GM12878 (cell line): ENCODE data around the gene GRIK1. TPM values are rescaled to one million over a fixed set of nuclear protein-coding genes. Genes with fewer than 3 reads are reported as not detected.

Experiments
- ATAC-seq: fragments of 200-7000 bp; cut with Tn5 transposase; 3 replicates; pipeline ENCODE4 v1.9.1; 2020; ENCODE audit warnings: mild to moderate bottlenecking, moderate library complexity
- BruUV-seq: library from RNA; stranded (reverse); fragments of 400-500 nt; replicated peaks from 2 replicates; lab custom pipeline; 2021; lab: Mats Ljungman, UMichigan
- CTCF ChIA-PET: fragments of 300-600 bp; sonication (Branson Sonifier 250); formaldehyde crosslinking; extraction: SDS; loops from one replicate; lab custom pipeline; 2021; ENCODE audit warnings: inconsistent platforms; lab: Yijun Ruan, JAX
- POLR2A ChIA-PET: fragments of 350-600 bp; formaldehyde crosslinking; extraction: SDS; loops from one replicate; lab custom pipeline; 2021; ENCODE audit warnings: inconsistent platforms; lab: Charles Lee
- RAD21 ChIA-PET: fragments of 300-600 bp; sonication (Branson Sonifier 250); formaldehyde crosslinking; loops from one replicate; lab custom pipeline; 2023; ENCODE audit warnings: antibody characterized with exemption; ENCODE audit not compliant: unreplicated experiment; lab: Charles Lee
- SMC1A ChIA-PET: fragments of 300-600 bp; sonication (Branson Sonifier 250); formaldehyde crosslinking; loops from one replicate; lab custom pipeline; 2023; ENCODE audit not compliant: unreplicated experiment, uncharacterized antibody; lab: Charles Lee
- DNase-seq: peaks from one replicate; pipeline ENCODE4 v3.0.0-alpha.2; 2011; ENCODE audit warnings: low read depth, low spot score
- FAIRE-seq: peaks from 3 replicates; lab custom pipeline; 2011; peaks lifted over from hg19 to GRCh38; lab: Jason Lieb, UNC
- H2AFZ ChIP-seq: 2 replicates; pipeline ENCODE4 v1.6.0; 2011; ENCODE audit warnings: low read depth, low read length, control low read depth; ENCODE audit not compliant: control insufficient read depth
- H3K27ac ChIP-seq: 2 replicates; pipeline ENCODE4 v1.5.1; 2011; ENCODE audit warnings: control low read depth; ENCODE audit not compliant: control insufficient read depth, insufficient read depth
- H3K27me3 ChIP-seq, 2 experiments: replicated peaks in 1 of 2; 2 replicates each; pipeline versions ENCODE4 v1.6.0 to v1.6.1; 2011; ENCODE audit warnings: low read length in 1 of 2; ENCODE audit not compliant: control insufficient read depth in 2 of 2, insufficient read depth in 2 of 2
- H3K36me3 ChIP-seq, 2 experiments: 2 replicates each; pipeline ENCODE4 v1.5.1; 2011; ENCODE audit warnings: low read length in 1 of 2; ENCODE audit not compliant: control insufficient read depth in 2 of 2, insufficient read depth in 2 of 2
- H3K4me1 ChIP-seq: 2 replicates; pipeline ENCODE4 v1.6.1; 2011; ENCODE audit warnings: mild to moderate bottlenecking, low read length, moderate library complexity, mixed read lengths; ENCODE audit not compliant: control insufficient read depth, insufficient read depth
- H3K4me2 ChIP-seq: 2 replicates; pipeline ENCODE4 v1.6.0; 2011; ENCODE audit warnings: control low read depth; ENCODE audit not compliant: control insufficient read depth, insufficient read depth
- H3K4me3 ChIP-seq: fragments of 200-600 bp; sonication (generic); 2 replicates; pipeline ENCODE4 v1.5.1; 2016
- H3K79me2 ChIP-seq: 2 replicates; pipeline ENCODE4 v1.6.0; 2011; ENCODE audit warnings: low read length; ENCODE audit not compliant: control insufficient read depth, insufficient read depth
- H3K9ac ChIP-seq: 2 replicates; pipeline ENCODE4 v1.8.0; 2011; ENCODE audit warnings: low read length, control low read depth, mixed read lengths; ENCODE audit not compliant: control insufficient read depth, insufficient read depth
- H3K9me3 ChIP-seq: replicated peaks from 3 replicates; pipeline ENCODE4 v1.5.1; 2011; ENCODE audit warnings: mild to moderate bottlenecking, low read length; ENCODE audit not compliant: control insufficient read depth, insufficient read depth
- H4K20me1 ChIP-seq: 2 replicates; pipeline ENCODE4 v1.6.0; 2011; ENCODE audit not compliant: control insufficient read depth, insufficient read depth
- ATF3 ChIP-seq: IDR thresholded peaks from 2 replicates; pipeline ENCODE4 v1.6.1; 2011; ENCODE audit warnings: low read depth, mild to moderate bottlenecking, low read length, moderate library complexity, borderline replicate concordance; ENCODE audit errors: extremely low read depth
- CEBPB ChIP-seq, 2 experiments: fragments of 150-350 bp in 1 of 2; IDR thresholded peaks; 2 replicates each; pipeline ENCODE4 v1.6.1; 2012 to 2014; ENCODE audit warnings: low read depth in 2 of 2, low read length in 2 of 2, borderline replicate concordance in 1 of 2, inconsistent platforms in 1 of 2
- EZH2 ChIP-seq: IDR thresholded peaks from 2 replicates; pipeline ENCODE4 v1.6.1; 2012; ENCODE audit warnings: low read depth, mild to moderate bottlenecking, control low read depth, inconsistent platforms, low read length, borderline replicate concordance; ENCODE audit not compliant: control insufficient read depth
- HDAC2 ChIP-seq: fragments of 200-600 bp; sonication (generic); IDR thresholded peaks from 2 replicates; pipeline ENCODE4 v1.6.1; 2017
- HDAC6 ChIP-seq: fragments of 200-600 bp; sonication (generic); IDR thresholded peaks from one replicate; pipeline ENCODE4 v1.8.0; 2017; ENCODE audit warnings: antibody characterized with exemption; ENCODE audit not compliant: unreplicated experiment
- HDGF ChIP-seq: fragments of 450-650 bp; IDR thresholded peaks from 2 replicates; pipeline ENCODE4 v1.6.1; 2016; ENCODE audit warnings: antibody characterized with exemption
- NR2C1 ChIP-seq: fragments of 450-650 bp; IDR thresholded peaks from 2 replicates; pipeline ENCODE4 v1.6.1; 2017; ENCODE audit warnings: antibody characterized with exemption, mild to moderate bottlenecking, moderate library complexity
- PML ChIP-seq: IDR thresholded peaks from 2 replicates; pipeline ENCODE4 v1.6.1; 2012; ENCODE audit warnings: low read length, inconsistent platforms
- RAD21 ChIP-seq: IDR thresholded peaks from 2 replicates; pipeline ENCODE4 v1.6.1; 2011; ENCODE audit warnings: mild to moderate bottlenecking, low read depth, low read length, moderate library complexity; ENCODE audit not compliant: insufficient read depth
- SIN3A ChIP-seq: IDR thresholded peaks from 2 replicates; pipeline ENCODE4 v1.6.1; 2012; ENCODE audit warnings: low read depth, low read length, improper control_type of control experiment
- SKIL ChIP-seq: fragments of 450-650 bp; IDR thresholded peaks from 2 replicates; pipeline ENCODE4 v1.6.1; 2017; ENCODE audit warnings: mild to moderate bottlenecking, low read depth, inconsistent platforms; ENCODE audit not compliant: poor library complexity, severe bottlenecking
- SMAD1 ChIP-seq: fragments of 450-650 bp; IDR thresholded peaks from 2 replicates; pipeline ENCODE4 v1.6.1; 2018; ENCODE audit warnings: mild to moderate bottlenecking, low read depth; ENCODE audit not compliant: partially characterized antibody
- SMAD5 ChIP-seq: IDR thresholded peaks from 2 replicates; pipeline ENCODE4 v1.6.1; 2016; ENCODE audit warnings: antibody characterized with exemption, low read depth
- TARDBP ChIP-seq: IDR thresholded peaks from 2 replicates; pipeline ENCODE4 v1.6.1; 2016; ENCODE audit warnings: borderline replicate concordance
- WGBS: methylation state at CpG from one replicate; pipeline ENCODE4 v1.1.6; 2016; ENCODE audit warnings: low lambda C conversion rate; ENCODE audit not compliant: insufficient replicate concordance, insufficient coverage; ENCODE audit errors: missing lambda C conversion rate; 5-methylcytosine and 5-hydroxymethylcytosine counted together
- in situ Hi-C: fragments of 300-500 bp; cut with MboI; formaldehyde crosslinking; loops from 9 replicates; pipeline ENCODE4 v1.14.3; 2018; ENCODE audit warnings: mixed read lengths
- intact Hi-C: fragments of 100-400 bp; cut with micrococcal nuclease; formaldehyde crosslinking; loops from one replicate; pipeline ENCODE4 v1.14.2; 2022; ENCODE audit not compliant: unreplicated experiment
- polyA plus RNA-seq, 11 experiments: library from polyadenylated mRNA; depleted of rRNA in 4 of 11; unstranded in 6 of 11; stranded (reverse) in 5 of 11; fragments of >200 nt; fragmentation: Nextera tagmentation in 4 of 11; fragmentation: Illumina TruSeq in 1 of 11; extraction: Ambion mirVana in 4 of 11; extraction: Trizol in 1 of 11; gene quantifications; 1 replicate in 1 of 11; 2 replicates in 10 of 11; pipeline versions ENCODE4 v1.2.1 to v1.2.3, GENCODE V29; 2011 to 2016; ENCODE audit warnings: inconsistent platforms in 2 of 11, missing spikeins in 2 of 11, low read depth in 1 of 11
- total RNA-seq, 4 experiments: library from RNA; depleted of rRNA in 3 of 4; stranded (reverse); fragments of >200 nt in 3 of 4; fragmentation: Illumina TruSeq in 1 of 4; extraction: Trizol in 1 of 4; gene quantifications; 2 replicates each; pipeline versions ENCODE4 v1.2.1 to v1.2.3, GENCODE V29; 2013 to 2021
- TF ChIP-seq, protein P1 (sequence below): IDR thresholded peaks from 2 replicates; pipeline ENCODE4 v1.6.1; 2011; ENCODE audit warnings: mild to moderate bottlenecking, low read depth, low read length, moderate library complexity; ENCODE audit not compliant: insufficient replicate concordance
- TF ChIP-seq, protein P2 (sequence below): IDR thresholded peaks from 2 replicates; pipeline ENCODE4 v1.6.1; 2012; ENCODE audit warnings: low read depth, low read length, improper control_type of control experiment

GRIK1 gene
- total and polyA plus RNA-seq, 10 of the 15 experiments (the other 5 are each of a cell fraction or from before 2014, with no cell fraction given): 0.05 to 0.13 (median 0.09) TPM; not detected in 7

GRCh38 chr21:29953690-29954089 lies 13.9 kb upstream of the GRIK1 start (continued):
- TF ChIP-seq SMAD5 (no peak), NR2C1 (no peak)

DNA sequence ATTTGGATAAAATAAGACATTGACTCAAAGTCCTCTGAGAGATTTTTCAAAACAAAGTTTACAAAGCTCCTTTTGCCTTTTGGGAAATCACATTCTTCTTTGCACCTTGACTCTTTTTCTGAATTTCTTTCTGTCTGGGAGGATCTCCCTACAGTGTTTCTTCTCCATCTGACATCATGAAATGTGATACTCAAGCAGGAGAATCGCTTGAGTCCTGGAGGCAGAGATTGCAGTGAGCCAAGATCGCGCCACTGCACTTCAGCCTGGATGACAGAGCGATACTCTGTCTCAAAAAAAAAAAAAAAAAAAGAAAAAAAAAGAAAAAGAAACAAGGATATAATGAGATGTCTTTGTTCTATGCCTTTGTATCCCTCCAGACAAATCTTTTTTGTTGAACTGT lies 13.3 kb upstream of the GRIK1 start:
- Histone ChIP-seq H3K9me3 (no peaks in the 10 kb centered on the region), H3K9ac (no peak overlapping the region), H3K4me1 (no peaks in the 10 kb centered on the region), H3K79me2 (no peaks in the 10 kb centered on the region), H2AFZ (no peak overlapping the region), H3K27ac (no peak overlapping the region), H3K27me3 (no peaks in the 10 kb centered on the region), H3K36me3 (no peaks in the 10 kb centered on the region), H4K20me1 (no peaks in the 10 kb centered on the region), H3K4me3 (no peak overlapping the region), H3K4me2 (no peak overlapping the region)
- ChIA-PET SMC1A (interaction anchor here (0.8 kb wide), 1 partner anchor 27 kb away, joined by 3 read pairs; no protein-coding TSS in a partner anchor), RAD21 (no interaction called here), CTCF (no interaction called here), POLR2A (no interaction called here)
- WGBS: 0% methylated on average over 1 of the region's 4 CpGs
- FAIRE-seq: no peak
- no TSS peak for BruUV-seq
- intact Hi-C loops (no loop called here), in situ Hi-C loops (no loop called here)
- DNase-seq: no peak
- ATAC-seq: no peak
- no peak for TF ChIP-seq CEBPB (IDR thresholded peaks at IDR 0.05; ENCODE audit: borderline replicate concordance in 1 of 2, low read depth in 2 of 2, low read length in 2 of 2)
- TF ChIP-seq, protein P1, sequence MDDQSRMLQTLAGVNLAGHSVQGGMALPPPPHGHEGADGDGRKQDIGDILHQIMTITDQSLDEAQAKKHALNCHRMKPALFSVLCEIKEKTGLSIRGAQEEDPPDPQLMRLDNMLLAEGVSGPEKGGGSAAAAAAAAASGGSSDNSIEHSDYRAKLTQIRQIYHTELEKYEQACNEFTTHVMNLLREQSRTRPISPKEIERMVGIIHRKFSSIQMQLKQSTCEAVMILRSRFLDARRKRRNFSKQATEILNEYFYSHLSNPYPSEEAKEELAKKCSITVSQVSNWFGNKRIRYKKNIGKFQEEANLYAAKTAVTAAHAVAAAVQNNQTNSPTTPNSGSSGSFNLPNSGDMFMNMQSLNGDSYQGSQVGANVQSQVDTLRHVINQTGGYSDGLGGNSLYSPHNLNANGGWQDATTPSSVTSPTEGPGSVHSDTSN: no peak
- TF ChIP-seq HDGF: no peak
- no peak for TF ChIP-seq HDAC6
- TF ChIP-seq SMAD1: no peak
- TF ChIP-seq RAD21: no peak
- TF ChIP-seq PML: no peak
- TF ChIP-seq EZH2: no peak
- no peak for TF ChIP-seq SKIL
- TF ChIP-seq ATF3: no peak
- TF ChIP-seq HDAC2: no peak
- no peak for TF ChIP-seq SIN3A
- TF ChIP-seq, protein P2, sequence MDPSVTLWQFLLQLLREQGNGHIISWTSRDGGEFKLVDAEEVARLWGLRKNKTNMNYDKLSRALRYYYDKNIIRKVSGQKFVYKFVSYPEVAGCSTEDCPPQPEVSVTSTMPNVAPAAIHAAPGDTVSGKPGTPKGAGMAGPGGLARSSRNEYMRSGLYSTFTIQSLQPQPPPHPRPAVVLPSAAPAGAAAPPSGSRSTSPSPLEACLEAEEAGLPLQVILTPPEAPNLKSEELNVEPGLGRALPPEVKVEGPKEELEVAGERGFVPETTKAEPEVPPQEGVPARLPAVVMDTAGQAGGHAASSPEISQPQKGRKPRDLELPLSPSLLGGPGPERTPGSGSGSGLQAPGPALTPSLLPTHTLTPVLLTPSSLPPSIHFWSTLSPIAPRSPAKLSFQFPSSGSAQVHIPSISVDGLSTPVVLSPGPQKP: no peak
- TF ChIP-seq TARDBP: no peak
